Activated CD8-positive, alpha-beta memory T cell treated with anti-CD3 and anti-CD28 coated beads, Interleukin-2, amount 50 U/mL, for 4 hours (primary cell): ENCODE measurements around the gene DNAAF8.
A peak's percentile ranks its signal among the peaks of the same experiment; 100 is the strongest.
"Not testable (repeated sequence)": the region's sequence is repeated elsewhere in the genome, so short reads cannot be mapped to it uniquely, and the experiment has no call there.

Experiments used
- DNase-seq: peaks from one replicate; pipeline ENCODE4 v3.0.0-alpha.2; 2020

DNAAF8 gene

GRCh38 chr16:4724661-4725270, 9.6 kb upstream of the DNAAF8 start:
- no peak for DNase-seq

- DNase-seq: no peak
These were observed 7.7 kb upstream of the DNAAF8 start for GRCh38 chr16:4726616-4727015.

GRCh38 chr16:4728676-4729075, 5.7 kb upstream of the DNAAF8 start:
- DNase-seq: no peak

GRCh38 chr16:4729876-4730275, 4.5 kb upstream of the DNAAF8 start:
- DNase-seq: no peak

GRCh38 chr16:4733211-4733742, 1.1 kb upstream of the DNAAF8 start:
- no peak for DNase-seq

GRCh38 chr16:4733747-4734062, 632 bp upstream of the DNAAF8 start:
- DNase-seq: peak; percentile 52

GRCh38 chr16:4734730-4735535, 596 bp downstream of the DNAAF8 start:
- DNase-seq: peak; percentile 95

- DNase-seq: no peak
These were observed 2.2 kb downstream of the DNAAF8 start for GRCh38 chr16:4736546-4736945.

GRCh38 chr16:4737545-4737944, 3.2 kb downstream of the DNAAF8 start:
- DNase-seq: no peak

GRCh38 chr16:4738370-4738769, 4.0 kb downstream of the DNAAF8 start:
- DNase-seq: not testable (repeated sequence)

GRCh38 chr16:4743226-4743878, 9.0 kb downstream of the DNAAF8 start:
- no peak for DNase-seq

GRCh38 chr16:4744555-4745273, 10.4 kb downstream of the DNAAF8 start:
- no peak for DNase-seq

- DNase-seq: no peak
These were observed 10.9 kb downstream of the DNAAF8 start for GRCh38 chr16:4745274-4745569.

GRCh38 chr16:4746215-4746614, 11.9 kb downstream of the DNAAF8 start:
- DNase-seq: no peak

GRCh38 chr16:4746991-4747574, 12.7 kb downstream of the DNAAF8 start:
- DNase-seq: no peak

GRCh38 chr16:4747906-4748681, 13.8 kb downstream of the DNAAF8 start:
- DNase-seq: no peak

- DNase-seq: no peak
These were observed 14.5 kb downstream of the DNAAF8 start for GRCh38 chr16:4748682-4749411.

GRCh38 chr16:4749700-4750257, 15.4 kb downstream of the DNAAF8 start:
- no peak for DNase-seq

- DNase-seq: no peak
These were observed 16.6 kb downstream of the DNAAF8 start for GRCh38 chr16:4750896-4751295.

GRCh38 chr16:4752351-4753100, 18.2 kb downstream of the DNAAF8 start:
- DNase-seq: no peak
